ENCODE data around the gene MBD4.

DNA sequence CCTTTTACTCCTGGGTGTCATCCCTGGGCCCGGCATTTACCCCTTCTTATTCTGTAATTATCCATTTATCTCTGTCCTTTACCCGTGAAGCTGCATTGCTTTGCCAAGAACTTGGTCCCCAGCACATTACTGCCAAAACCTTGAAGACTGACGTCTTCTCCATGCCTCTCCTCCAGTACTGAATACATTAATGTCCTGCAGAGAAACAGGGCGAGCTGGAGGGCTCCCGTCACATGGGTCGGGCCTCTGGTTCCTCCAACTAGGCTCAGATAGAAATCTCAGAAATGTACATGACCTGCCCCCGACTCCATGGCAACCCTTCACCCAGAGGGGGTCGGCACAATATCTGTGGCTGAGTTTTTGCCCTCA is 11.8 kb downstream of the MBD4 start:
- TF ChIP-seq, protein P1, sequence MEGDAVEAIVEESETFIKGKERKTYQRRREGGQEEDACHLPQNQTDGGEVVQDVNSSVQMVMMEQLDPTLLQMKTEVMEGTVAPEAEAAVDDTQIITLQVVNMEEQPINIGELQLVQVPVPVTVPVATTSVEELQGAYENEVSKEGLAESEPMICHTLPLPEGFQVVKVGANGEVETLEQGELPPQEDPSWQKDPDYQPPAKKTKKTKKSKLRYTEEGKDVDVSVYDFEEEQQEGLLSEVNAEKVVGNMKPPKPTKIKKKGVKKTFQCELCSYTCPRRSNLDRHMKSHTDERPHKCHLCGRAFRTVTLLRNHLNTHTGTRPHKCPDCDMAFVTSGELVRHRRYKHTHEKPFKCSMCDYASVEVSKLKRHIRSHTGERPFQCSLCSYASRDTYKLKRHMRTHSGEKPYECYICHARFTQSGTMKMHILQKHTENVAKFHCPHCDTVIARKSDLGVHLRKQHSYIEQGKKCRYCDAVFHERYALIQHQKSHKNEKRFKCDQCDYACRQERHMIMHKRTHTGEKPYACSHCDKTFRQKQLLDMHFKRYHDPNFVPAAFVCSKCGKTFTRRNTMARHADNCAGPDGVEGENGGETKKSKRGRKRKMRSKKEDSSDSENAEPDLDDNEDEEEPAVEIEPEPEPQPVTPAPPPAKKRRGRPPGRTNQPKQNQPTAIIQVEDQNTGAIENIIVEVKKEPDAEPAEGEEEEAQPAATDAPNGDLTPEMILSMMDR (conservative IDR thresholded peaks at IDR 0.05; ENCODE audit: low read depth, low read length): no peak
- no peak for TF ChIP-seq EZH2 (IDR thresholded peaks at IDR 0.05; ENCODE audit: low read length, unreplicated experiment)
- no peak for TF ChIP-seq EZH2phosphoT487 (IDR thresholded peaks at IDR 0.05; ENCODE audit: borderline replicate concordance, low read length)
